ENCODE results near the gene MRM1.

- no peak for TF ChIP-seq CTCF (IDR thresholded peaks at IDR 0.05; ENCODE audit: insufficient read depth, low read depth, low read length)
- TF ChIP-seq EZH2 (IDR thresholded peaks at IDR 0.05; ENCODE audit: insufficient read depth, low read length) = no peak
These were observed 2.4 kb upstream of the MRM1 start for GRCh38 chr17:36598951-36599401.

Data from astrocyte (in vitro differentiated cells and primary cell).